ENCODE data around the gene XRN2.
A peak's percentile ranks its signal among the peaks of the same experiment; 100 is the strongest.

Gene XRN2

DNA sequence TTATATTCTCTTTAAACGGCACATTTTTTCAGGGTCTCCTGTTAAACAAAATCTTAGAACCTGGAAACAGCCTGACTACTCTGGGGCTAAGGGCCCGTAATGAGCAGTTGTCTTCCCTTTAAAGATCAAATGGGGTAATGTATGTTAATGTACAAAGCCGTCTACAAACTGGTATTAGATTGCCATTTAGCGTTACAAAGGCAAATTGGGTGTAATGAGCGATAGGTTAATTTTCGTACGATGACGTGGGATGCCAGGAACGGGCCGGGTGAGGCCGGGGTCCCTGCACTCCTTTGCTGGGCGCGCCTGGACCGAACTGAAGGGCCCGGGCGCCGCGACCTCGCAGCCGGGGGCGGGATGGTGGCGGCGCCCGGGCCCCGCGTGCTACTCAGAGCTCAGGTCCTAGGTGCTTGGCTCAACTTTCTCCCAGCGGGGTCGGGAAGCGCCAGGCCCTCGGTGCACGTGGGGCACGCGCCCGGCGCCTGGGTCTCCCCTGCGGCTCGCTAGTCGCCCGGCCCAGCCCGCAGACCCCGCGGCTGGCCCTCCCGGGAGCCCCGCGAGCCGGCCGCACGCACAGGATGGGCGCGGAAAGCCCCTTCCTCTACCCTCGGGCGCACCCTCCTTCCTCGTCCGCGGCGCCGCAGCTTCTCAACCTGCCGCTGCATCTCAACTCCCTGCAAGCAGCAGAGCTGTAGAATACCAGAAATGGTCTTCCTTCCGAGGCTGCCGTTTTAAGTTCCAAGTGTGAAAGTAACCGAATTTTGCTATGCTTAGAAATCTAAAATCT is 88.2 kb downstream of the XRN2 start:
- POLR2A ChIA-PET: no interaction called here
- no peaks in the 10 kb centered on the region for H3K9me3 ChIP-seq (ENCODE audit: control extremely low read depth in 1 of 5, control insufficient read depth in 4 of 5, insufficient read depth in 2 of 5, low read depth in 1 of 5, low read length in 4 of 5)
- peak in 2 of 3 donors; percentile 57 to 62 for DNase-seq
- peaks cover 16 to 63% (median 41%) of the 10 kb centered on the region in 5 experiments for H3K27me3 ChIP-seq (replicated peaks in 2 of 5; ENCODE audit: control insufficient read depth in 4 of 5, insufficient read depth in 5 of 5, low read length in 4 of 5)
- H3K36me3 ChIP-seq (ENCODE audit: control insufficient read depth in 4 of 4, insufficient read depth in 4 of 4, low read length in 3 of 4): peaks cover 8 to 33% (median 19%) of the 10 kb centered on the region in 4 experiments
- H3K27ac ChIP-seq (ENCODE audit: insufficient read depth in 1 of 2, low read depth in 1 of 2, low read length in 2 of 2, poor library complexity in 1 of 2, severe bottlenecking in 2 of 2): no peak overlapping the region
- H3K4me3 ChIP-seq (ENCODE audit: control insufficient read depth in 1 of 7, extremely low read depth in 1 of 7, insufficient read depth in 4 of 7, low read depth in 2 of 7, low read length in 6 of 7): no peak overlapping the region
- CTCF ChIA-PET: interaction anchor here (1.4 kb wide), 1 partner anchor 156 kb away, joined by 5 read pairs; no protein-coding TSS in a partner anchor
- peaks cover 0 to 14% (median 12%) of the 10 kb centered on the region in 4 experiments for H3K4me1 ChIP-seq (ENCODE audit: control extremely low read depth in 1 of 4, control insufficient read depth in 4 of 4, insufficient read depth in 4 of 4, low read length in 3 of 4)
- 24% methylated on average over 59 of the region's 61 CpGs for WGBS (ENCODE audit: insufficient coverage)

DNA sequence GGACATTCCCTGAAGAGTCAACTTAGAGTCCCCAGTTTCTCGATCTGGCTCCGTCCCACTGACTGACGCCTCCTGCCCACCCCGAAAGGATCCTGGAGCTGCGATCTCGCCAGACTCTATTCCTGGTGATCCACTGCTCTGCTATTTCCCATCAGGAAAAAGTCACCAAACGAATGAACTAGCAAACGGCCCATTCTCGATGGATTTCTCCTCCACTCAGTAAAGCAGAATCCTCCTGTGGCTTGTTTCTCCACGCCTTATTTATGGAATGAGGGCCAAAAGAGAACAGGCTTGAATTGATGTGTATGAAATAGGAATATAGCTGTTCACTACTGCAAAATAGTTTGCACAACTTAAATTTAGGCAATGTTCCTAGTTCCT is 88.8 kb downstream of the XRN2 start:
- WGBS (ENCODE audit: insufficient coverage): 14% methylated on average over 4 of the region's 10 CpGs
- H3K4me1 ChIP-seq (ENCODE audit: control extremely low read depth in 1 of 4, control insufficient read depth in 4 of 4, insufficient read depth in 4 of 4, low read length in 3 of 4): peaks cover 0 to 19% (median 15%) of the 10 kb centered on the region in 4 experiments
- H3K4me3 ChIP-seq (ENCODE audit: control insufficient read depth in 1 of 7, extremely low read depth in 1 of 7, insufficient read depth in 4 of 7, low read depth in 2 of 7, low read length in 6 of 7): no peak overlapping the region
- H3K27me3 ChIP-seq (replicated peaks in 2 of 5; ENCODE audit: control insufficient read depth in 4 of 5, insufficient read depth in 5 of 5, low read length in 4 of 5): peaks cover 16 to 68% (median 41%) of the 10 kb centered on the region in 5 experiments
- H3K9me3 ChIP-seq (ENCODE audit: control extremely low read depth in 1 of 5, control insufficient read depth in 4 of 5, insufficient read depth in 2 of 5, low read depth in 1 of 5, low read length in 4 of 5): no peaks in the 10 kb centered on the region
- H3K36me3 ChIP-seq (ENCODE audit: control insufficient read depth in 4 of 4, insufficient read depth in 4 of 4, low read length in 3 of 4): peaks cover 5 to 27% (median 14%) of the 10 kb centered on the region in 4 experiments
- DNase-seq: peak in 1 of 3 donors; percentile 26
- CTCF ChIA-PET: no interaction called here
- POLR2A ChIA-PET: interaction anchor here (0.6 kb wide), 1 partner anchor 176 kb away, joined by 3 read pairs; no protein-coding TSS in a partner anchor
- H3K27ac ChIP-seq (ENCODE audit: insufficient read depth in 1 of 2, low read depth in 1 of 2, low read length in 2 of 2, poor library complexity in 1 of 2, severe bottlenecking in 2 of 2): no peak overlapping the region

DNA sequence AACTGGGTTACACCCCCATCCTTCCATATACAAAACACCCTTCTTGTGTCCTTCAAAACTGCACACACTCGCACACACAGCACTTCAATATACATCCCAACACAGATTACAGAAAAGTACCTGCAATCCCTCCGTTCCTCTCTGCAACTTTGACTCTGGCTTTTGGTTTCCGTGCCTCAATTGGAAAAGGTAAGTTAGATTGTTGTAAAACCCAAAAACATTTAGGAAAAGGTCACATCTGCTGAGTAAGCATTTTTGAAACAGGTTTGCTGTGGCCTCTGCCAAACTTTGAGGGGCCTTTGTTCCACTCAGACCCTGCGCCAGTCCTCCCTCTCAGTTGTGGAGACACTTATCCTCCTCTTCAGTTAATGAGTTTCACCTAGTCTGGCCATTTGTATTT is 90.0 kb downstream of the XRN2 start:
- WGBS (ENCODE audit: insufficient coverage): 37% methylated on average over 3 of the region's 4 CpGs
- peaks cover 0 to 16% (median 7%) of the 10 kb centered on the region in 4 experiments for H3K36me3 ChIP-seq (ENCODE audit: control insufficient read depth in 4 of 4, insufficient read depth in 4 of 4, low read length in 3 of 4)
- CTCF ChIA-PET: interaction anchor here (1.0 to 1.8 kb wide), 2 partner anchors 115 to 117 kb away, joined by 3 to 4 read pairs; no protein-coding TSS in a partner anchor
- no peak overlapping the region for H3K27ac ChIP-seq (ENCODE audit: insufficient read depth in 1 of 2, low read depth in 1 of 2, low read length in 2 of 2, poor library complexity in 1 of 2, severe bottlenecking in 2 of 2)
- POLR2A ChIA-PET: no interaction called here
- no peak overlapping the region for H3K4me3 ChIP-seq (ENCODE audit: control insufficient read depth in 1 of 7, extremely low read depth in 1 of 7, insufficient read depth in 4 of 7, low read depth in 2 of 7, low read length in 6 of 7)
- no peaks in the 10 kb centered on the region for H3K9me3 ChIP-seq (ENCODE audit: control extremely low read depth in 1 of 5, control insufficient read depth in 4 of 5, insufficient read depth in 2 of 5, low read depth in 1 of 5, low read length in 4 of 5)
- peak in 1 of 3 donors; percentile 22 for DNase-seq
- H3K27me3 ChIP-seq (replicated peaks in 2 of 5; ENCODE audit: control insufficient read depth in 4 of 5, insufficient read depth in 5 of 5, low read length in 4 of 5): peaks cover 19 to 80% (median 48%) of the 10 kb centered on the region in 5 experiments
- peaks cover 0 to 21% (median 17%) of the 10 kb centered on the region in 4 experiments for H3K4me1 ChIP-seq (ENCODE audit: control extremely low read depth in 1 of 4, control insufficient read depth in 4 of 4, insufficient read depth in 4 of 4, low read length in 3 of 4)

DNA sequence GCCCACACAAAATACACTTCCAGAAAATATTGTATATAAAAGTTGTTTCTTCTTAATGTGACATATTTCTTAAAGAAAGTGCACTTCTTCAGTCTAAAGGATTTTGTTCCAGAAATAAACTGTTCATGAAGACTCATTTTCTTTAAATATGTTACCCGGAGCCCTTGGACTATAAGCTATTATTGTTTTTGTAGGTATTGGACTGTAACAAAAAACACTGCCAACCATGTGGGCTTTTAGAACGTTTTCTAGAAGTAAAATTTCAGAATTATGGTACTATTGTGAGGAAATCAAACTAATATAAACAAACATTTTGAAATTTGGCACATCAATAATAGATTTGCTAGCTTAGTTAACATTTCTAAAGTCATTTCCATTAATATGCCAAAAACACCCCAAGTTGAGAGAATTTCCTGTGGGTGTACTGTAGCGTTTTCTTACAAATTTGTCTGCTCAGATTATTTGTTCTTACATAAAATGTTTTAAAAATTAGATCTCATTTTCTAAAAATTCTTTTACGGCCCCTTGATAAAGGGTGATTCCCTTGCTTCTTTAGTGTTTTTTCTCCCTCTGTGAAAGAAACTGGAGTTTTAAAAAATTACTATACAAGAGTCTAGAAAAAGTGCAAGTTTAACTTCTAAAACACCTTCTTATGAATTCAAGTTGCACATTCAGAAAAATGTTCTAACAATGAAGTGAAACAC is 90.8 kb downstream of the XRN2 start:
- CTCF ChIA-PET: interaction anchor here (0.8 to 1.8 kb wide), 4 partner anchors 69 to 158 kb away, joined by 3 to 4 read pairs (median 3); no protein-coding TSS in a partner anchor
- POLR2A ChIA-PET: no interaction called here
- no CpG with 5 or more reads among the region's 4 CpGs for WGBS (ENCODE audit: insufficient coverage)

DNA sequence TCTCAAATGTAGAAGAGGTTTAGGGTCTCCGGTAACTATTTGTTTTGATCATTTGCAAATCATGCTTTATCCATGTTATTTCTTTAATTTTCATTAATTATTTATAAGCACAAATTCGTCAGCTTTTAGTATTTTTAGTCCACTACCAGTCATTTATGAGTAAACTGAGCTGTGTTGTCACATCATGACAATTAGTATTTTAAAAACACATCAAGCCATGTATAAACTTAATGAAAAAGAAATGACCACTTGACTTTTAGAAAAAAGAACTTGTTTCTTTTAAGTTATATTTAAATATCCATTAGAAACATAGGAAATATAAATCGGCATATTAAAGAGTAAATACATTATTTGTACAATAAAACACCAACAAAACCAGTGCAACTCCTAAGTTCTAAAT is 91.4 kb downstream of the XRN2 start:
- H3K9me3 ChIP-seq (ENCODE audit: control extremely low read depth in 1 of 5, control insufficient read depth in 4 of 5, insufficient read depth in 2 of 5, low read depth in 1 of 5, low read length in 4 of 5): no peaks in the 10 kb centered on the region
- peaks cover 0 to 5% (median 1%) of the 10 kb centered on the region in 4 experiments for H3K36me3 ChIP-seq (ENCODE audit: control insufficient read depth in 4 of 4, insufficient read depth in 4 of 4, low read length in 3 of 4)
- ChIA-PET POLR2A (no interaction called here), CTCF (interaction anchor here (0.8 to 1.8 kb wide), 3 partner anchors 70 to 159 kb away, joined by 3 to 4 read pairs (median 3); no protein-coding TSS in a partner anchor)
- peak in 2 of 3 donors; percentile 19 to 21 for DNase-seq
- peaks cover 23 to 92% (median 58%) of the 10 kb centered on the region in 5 experiments for H3K27me3 ChIP-seq (replicated peaks in 2 of 5; ENCODE audit: control insufficient read depth in 4 of 5, insufficient read depth in 5 of 5, low read length in 4 of 5)
- H3K4me1 ChIP-seq (ENCODE audit: control extremely low read depth in 1 of 4, control insufficient read depth in 4 of 4, insufficient read depth in 4 of 4, low read length in 3 of 4): peaks cover 0 to 21% (median 17%) of the 10 kb centered on the region in 4 experiments
- no CpG with 5 or more reads among the region's 3 CpGs for WGBS (ENCODE audit: insufficient coverage)
- no peak overlapping the region for H3K4me3 ChIP-seq (ENCODE audit: control insufficient read depth in 1 of 7, extremely low read depth in 1 of 7, insufficient read depth in 4 of 7, low read depth in 2 of 7, low read length in 6 of 7)
- H3K27ac ChIP-seq (ENCODE audit: insufficient read depth in 1 of 2, low read depth in 1 of 2, low read length in 2 of 2, poor library complexity in 1 of 2, severe bottlenecking in 2 of 2): no peak overlapping the region

More for the DNA sequence above, 90.8 kb downstream of the XRN2 start:
- peaks cover 0 to 21% (median 17%) of the 10 kb centered on the region in 4 experiments for H3K4me1 ChIP-seq (ENCODE audit: control extremely low read depth in 1 of 4, control insufficient read depth in 4 of 4, insufficient read depth in 4 of 4, low read length in 3 of 4)
- no peaks in the 10 kb centered on the region for H3K9me3 ChIP-seq (ENCODE audit: control extremely low read depth in 1 of 5, control insufficient read depth in 4 of 5, insufficient read depth in 2 of 5, low read depth in 1 of 5, low read length in 4 of 5)
- H3K27ac ChIP-seq (ENCODE audit: insufficient read depth in 1 of 2, low read depth in 1 of 2, low read length in 2 of 2, poor library complexity in 1 of 2, severe bottlenecking in 2 of 2): no peak overlapping the region
- H3K36me3 ChIP-seq (ENCODE audit: control insufficient read depth in 4 of 4, insufficient read depth in 4 of 4, low read length in 3 of 4): peaks cover 0 to 10% (median 3%) of the 10 kb centered on the region in 4 experiments
- H3K4me3 ChIP-seq (ENCODE audit: control insufficient read depth in 1 of 7, extremely low read depth in 1 of 7, insufficient read depth in 4 of 7, low read depth in 2 of 7, low read length in 6 of 7): no peak overlapping the region
- peak in 2 of 3 donors; percentile 17 to 29 for DNase-seq
- H3K27me3 ChIP-seq (replicated peaks in 2 of 5; ENCODE audit: control insufficient read depth in 4 of 5, insufficient read depth in 5 of 5, low read length in 4 of 5): peaks cover 21 to 87% (median 52%) of the 10 kb centered on the region in 5 experiments

DNA sequence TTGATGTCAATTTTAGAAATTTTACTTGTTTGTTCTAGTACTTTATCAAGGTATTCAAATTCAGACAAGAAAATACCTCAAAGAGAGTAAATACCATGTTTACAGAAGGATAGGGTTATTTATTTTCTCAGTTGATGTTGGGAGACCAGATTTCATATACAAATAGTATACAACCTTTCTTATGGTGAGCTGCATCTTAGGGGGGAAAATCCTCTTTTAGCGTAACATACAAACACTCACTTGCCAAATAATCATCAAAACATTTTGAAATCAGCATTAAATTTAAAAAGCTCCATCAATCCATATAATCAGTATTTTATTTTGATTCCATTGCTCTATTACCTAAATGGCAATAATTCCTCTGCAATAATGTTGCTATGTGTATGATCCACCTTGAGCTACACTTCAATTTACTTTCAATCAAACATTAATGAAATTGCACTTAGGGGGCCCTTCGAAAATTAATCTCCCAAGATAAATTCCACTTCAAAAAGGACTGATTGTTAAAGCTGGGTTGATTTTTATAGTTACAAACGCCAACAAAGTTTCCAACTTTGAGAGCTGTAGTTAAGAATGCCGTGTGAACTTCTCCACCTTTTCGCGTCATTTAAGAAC is 92.0 kb downstream of the XRN2 start:
- Histone ChIP-seq H3K27me3 (replicated peaks in 2 of 5; ENCODE audit: control insufficient read depth in 4 of 5, insufficient read depth in 5 of 5, low read length in 4 of 5) (peaks cover 23 to 98% (median 62%) of the 10 kb centered on the region in 5 experiments), H3K4me1 (ENCODE audit: control extremely low read depth in 1 of 4, control insufficient read depth in 4 of 4, insufficient read depth in 4 of 4, low read length in 3 of 4) (peaks cover 0 to 21% (median 17%) of the 10 kb centered on the region in 4 experiments), H3K4me3 (ENCODE audit: control insufficient read depth in 1 of 7, extremely low read depth in 1 of 7, insufficient read depth in 4 of 7, low read depth in 2 of 7, low read length in 6 of 7) (no peak overlapping the region), H3K9me3 (ENCODE audit: control extremely low read depth in 1 of 5, control insufficient read depth in 4 of 5, insufficient read depth in 2 of 5, low read depth in 1 of 5, low read length in 4 of 5) (no peaks in the 10 kb centered on the region), H3K27ac (ENCODE audit: insufficient read depth in 1 of 2, low read depth in 1 of 2, low read length in 2 of 2, poor library complexity in 1 of 2, severe bottlenecking in 2 of 2) (no peak overlapping the region), H3K36me3 (ENCODE audit: control insufficient read depth in 4 of 4, insufficient read depth in 4 of 4, low read length in 3 of 4) (peaks cover 0 to 5% (median 0%) of the 10 kb centered on the region in 4 experiments)
- POLR2A ChIA-PET: no interaction called here
- WGBS (ENCODE audit: insufficient coverage): 12% methylated on average over 4 of the region's 6 CpGs
- CTCF ChIA-PET: interaction anchor here (1.6 kb wide), 1 partner anchor 159 kb away, joined by 3 read pairs; no protein-coding TSS in a partner anchor
- peak in 2 of 3 donors; percentile 40 to 42 for DNase-seq
